Fibroblast of pulmonary artery (primary cell): ENCODE results near the gene TMPRSS4.

Experiments used
- DNase-seq: peaks from one replicate; pipeline ENCODE4 v3.0.0-alpha.2; 2010; ENCODE audit warnings: low read depth
- H3K4me3 ChIP-seq: replicated peaks from 2 replicates; pipeline ENCODE4 v1.5.1; 2011; ENCODE audit warnings: low read depth, mild to moderate bottlenecking, control low read depth, low read length, moderate library complexity
- TF ChIP-seq, protein P1 (sequence below): IDR thresholded peaks from 2 replicates; pipeline ENCODE4 v1.5.1; 2011; ENCODE audit warnings: mild to moderate bottlenecking, control low read depth, low read length, inconsistent platforms; ENCODE audit errors: missing control alignments

Gene TMPRSS4

DNA sequence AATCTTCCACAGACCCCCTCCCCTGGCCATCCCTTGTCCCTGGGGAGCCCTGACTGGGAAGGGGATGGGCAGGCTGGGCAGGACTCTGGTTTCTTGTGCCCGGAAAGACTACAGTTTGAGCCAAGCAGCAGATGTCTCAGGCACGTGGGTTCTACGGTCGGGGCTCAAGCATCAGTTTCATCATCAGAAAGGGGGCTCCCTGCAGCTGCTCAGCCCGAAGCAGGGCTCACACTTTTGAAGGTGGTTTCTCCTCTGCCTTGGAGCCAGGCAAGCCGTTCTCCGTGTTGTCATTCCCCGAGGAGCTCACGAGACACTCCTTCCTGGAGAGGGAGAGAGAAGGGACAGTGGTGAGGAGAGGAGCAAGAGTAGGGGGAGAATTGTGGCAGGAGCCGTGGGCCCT lies 59.9 kb downstream of the TMPRSS4 start:
- no peak overlapping the region for H3K4me3 ChIP-seq
- no peak for DNase-seq
- TF ChIP-seq, protein P1, sequence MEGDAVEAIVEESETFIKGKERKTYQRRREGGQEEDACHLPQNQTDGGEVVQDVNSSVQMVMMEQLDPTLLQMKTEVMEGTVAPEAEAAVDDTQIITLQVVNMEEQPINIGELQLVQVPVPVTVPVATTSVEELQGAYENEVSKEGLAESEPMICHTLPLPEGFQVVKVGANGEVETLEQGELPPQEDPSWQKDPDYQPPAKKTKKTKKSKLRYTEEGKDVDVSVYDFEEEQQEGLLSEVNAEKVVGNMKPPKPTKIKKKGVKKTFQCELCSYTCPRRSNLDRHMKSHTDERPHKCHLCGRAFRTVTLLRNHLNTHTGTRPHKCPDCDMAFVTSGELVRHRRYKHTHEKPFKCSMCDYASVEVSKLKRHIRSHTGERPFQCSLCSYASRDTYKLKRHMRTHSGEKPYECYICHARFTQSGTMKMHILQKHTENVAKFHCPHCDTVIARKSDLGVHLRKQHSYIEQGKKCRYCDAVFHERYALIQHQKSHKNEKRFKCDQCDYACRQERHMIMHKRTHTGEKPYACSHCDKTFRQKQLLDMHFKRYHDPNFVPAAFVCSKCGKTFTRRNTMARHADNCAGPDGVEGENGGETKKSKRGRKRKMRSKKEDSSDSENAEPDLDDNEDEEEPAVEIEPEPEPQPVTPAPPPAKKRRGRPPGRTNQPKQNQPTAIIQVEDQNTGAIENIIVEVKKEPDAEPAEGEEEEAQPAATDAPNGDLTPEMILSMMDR: no peak

DNA sequence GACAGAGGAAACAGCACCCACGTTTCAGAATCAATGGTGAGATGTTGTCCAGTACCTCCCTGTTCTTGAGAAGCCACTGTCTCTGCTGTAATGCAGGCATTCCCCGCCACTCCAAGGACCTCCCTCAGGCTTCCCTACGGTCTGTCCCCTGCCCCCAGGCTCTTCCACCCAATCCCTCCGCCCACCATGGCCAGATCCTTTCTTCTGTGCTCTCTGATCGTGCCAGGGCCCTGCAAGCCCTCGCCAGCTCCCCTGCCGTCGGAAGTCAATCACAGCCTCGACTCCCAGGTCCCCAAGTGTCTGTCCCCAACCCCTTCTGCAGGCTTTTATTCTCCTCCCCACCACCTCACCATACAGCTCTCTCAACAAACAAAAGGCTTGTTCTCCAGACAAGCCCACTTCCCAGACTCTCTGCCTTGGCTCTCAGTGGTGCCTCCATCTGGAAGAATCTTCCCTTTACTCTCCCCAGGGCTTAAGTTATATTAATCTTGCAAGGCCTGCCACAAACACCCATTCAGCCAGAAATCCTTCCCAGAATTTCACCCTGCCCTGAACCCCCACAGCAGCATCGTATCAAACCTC lies 62.1 kb downstream of the TMPRSS4 start:
- no peak for DNase-seq
- no peak overlapping the region for H3K4me3 ChIP-seq
- TF ChIP-seq, protein P1: no peak

DNA sequence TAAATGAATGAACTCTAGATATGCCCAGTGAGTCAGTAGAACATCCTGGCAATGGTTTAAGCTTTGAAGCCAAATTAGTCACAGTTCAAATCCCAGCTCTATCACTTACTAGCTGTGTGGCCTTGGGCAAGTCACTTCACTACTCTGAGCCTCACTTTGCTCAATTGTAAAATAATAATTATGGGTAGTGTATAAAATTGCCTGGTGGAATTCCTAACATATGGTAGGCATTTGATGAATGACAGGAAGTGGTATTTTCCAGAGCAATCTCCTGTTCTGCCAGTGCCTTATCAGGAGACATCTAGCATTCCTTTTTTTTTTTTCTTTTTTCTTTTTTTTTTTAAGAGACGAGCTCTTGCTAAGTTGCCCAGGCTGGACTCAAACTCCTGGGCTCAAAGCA lies 62.7 kb downstream of the TMPRSS4 start:
- TF ChIP-seq, protein P1: no peak
- H3K4me3 ChIP-seq: no peak overlapping the region
- DNase-seq: no peak

DNA sequence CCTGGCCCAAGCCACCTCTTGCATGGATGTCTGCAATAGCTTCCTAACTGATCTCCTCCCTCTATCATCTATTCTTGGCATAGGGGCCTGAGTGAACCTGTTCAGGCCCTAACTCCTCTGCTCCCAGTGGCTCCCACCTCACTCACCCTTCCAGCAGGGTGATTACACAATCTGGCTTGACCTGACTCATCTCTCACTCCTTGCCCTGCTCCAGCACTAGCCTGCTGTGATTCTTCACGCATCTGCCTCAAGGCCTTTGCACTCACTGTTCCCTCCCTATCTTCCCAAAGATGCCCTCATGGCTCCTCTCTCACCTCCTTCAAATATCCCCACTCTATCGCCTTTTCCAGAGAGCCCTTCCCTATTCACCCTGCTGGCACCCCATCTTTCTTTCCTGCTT lies 65.2 kb downstream of the TMPRSS4 start:
- no peak overlapping the region for H3K4me3 ChIP-seq
- DNase-seq: no peak
- TF ChIP-seq, protein P1: no peak

DNA sequence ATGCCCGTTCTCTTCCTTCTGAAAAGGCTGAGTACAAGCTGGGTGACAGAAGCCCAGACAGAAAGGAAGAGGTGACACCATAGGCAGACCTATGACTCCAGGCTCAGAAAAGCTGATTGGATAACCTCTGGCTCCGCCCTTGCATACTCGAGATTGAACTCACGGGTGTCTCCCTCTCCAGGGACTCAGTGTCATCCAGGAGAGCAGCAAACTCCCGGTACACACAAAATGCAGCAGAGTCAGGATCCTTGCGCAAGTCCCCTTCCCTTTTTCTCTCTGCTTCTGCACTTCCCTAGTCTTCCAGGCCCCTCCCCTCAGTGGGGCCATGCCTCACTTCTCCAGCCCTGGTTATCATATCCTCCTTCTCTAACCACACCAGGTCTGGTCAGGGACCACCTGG lies 65.9 kb downstream of the TMPRSS4 start:
- TF ChIP-seq, protein P1: no peak
- H3K4me3 ChIP-seq: no peak overlapping the region
- DNase-seq: no peak

DNA sequence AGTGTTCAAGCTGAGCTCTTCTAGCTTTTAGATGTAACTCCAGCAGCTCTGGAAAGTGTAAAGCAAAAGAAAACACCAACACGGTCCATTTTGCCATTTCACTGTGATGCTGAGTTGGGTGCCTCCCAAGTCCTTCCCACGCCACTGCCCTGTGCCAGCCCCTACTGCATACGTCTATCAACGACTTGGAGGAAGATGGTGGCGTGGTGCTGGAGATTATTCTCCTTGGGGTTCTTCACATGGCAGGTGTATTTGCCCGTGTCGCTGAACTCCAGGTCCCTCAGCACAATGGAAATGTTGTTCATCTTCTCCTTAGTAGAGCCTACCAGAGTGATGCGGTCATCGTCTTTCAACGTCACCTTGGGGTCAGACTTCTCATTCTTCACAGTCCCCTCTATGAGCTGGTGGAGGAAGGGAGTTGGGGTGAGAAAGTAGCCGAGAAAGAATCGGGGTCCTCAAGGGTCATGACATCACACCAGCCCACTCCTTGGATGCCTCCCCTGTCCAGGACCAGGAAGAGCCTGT lies 66.8 kb downstream of the TMPRSS4 start:
- TF ChIP-seq, protein P1: no peak
- H3K4me3 ChIP-seq: no peak overlapping the region
- DNase-seq: no peak
